HG02885 (cell line): Measurements from ENCODE around the gene KLHL33.

Experiments
- ATAC-seq: cut with Tn5 transposase; IDR thresholded peaks from one replicate; pipeline ENCODE4 v1.9.1; 2021; ENCODE audit warnings: mild to moderate bottlenecking; ENCODE audit not compliant: unreplicated experiment, poor library complexity

Gene KLHL33

DNA sequence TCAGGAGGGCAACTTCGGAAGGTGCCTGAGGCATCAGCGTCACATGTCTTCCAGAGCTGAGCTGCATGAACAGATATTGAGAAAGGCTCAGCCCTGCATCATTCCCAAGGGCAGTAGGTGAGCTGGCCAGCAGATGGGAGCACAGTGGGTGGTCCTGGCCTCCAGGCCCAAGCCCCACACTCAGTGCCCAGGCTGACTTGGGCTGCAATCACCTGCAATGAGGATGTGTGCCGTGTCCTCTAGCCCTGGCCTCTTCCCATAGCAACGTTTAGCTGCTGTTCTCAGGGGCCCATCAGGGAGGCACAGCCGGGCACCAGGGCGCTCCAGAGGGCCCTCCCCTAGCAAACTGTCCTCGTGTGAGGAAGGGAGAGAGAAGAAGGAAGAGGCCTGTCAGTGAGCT, 54.6 kb downstream of the KLHL33 start:
- ATAC-seq = no peak

DNA sequence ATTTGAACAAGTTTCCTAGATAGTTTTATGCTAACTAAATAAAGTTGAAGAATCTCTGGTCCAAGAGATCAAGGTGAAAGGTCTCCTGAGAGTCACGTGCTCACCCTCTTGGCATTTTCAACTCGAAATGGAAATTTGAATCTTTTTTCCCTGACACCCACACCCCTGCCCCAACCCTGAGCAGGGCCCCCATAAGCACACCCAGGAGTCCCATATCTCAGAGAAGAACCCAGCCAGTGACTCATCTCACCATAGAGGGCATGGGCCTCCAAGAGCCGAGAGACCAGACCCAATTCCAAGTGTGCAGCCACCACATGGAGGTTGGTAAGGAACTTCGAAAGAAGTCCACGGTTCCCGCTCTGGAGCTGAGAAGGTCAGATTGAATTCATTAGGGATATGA, 55.3 kb downstream of the KLHL33 start:
- no peak for ATAC-seq

DNA sequence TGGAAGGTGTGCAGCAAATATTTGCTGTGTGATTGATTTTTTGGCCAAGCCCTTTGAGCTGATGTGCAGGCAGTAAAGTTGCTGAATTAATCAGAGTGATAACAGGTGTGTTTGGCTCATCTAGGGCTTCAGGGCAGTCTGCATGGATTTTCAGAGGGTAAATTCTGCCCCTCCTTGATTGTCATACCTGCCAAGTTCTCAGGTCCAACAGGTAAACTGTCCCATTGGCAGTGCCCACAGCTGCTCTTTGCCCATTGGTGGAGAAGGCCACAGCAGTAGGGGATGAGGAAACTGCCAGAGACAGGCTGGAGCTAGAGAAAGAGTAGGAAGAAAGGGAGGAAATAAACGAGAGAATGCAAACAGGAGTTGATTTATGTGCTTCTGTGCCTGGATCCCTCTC, 56.2 kb downstream of the KLHL33 start:
- no peak for ATAC-seq

DNA sequence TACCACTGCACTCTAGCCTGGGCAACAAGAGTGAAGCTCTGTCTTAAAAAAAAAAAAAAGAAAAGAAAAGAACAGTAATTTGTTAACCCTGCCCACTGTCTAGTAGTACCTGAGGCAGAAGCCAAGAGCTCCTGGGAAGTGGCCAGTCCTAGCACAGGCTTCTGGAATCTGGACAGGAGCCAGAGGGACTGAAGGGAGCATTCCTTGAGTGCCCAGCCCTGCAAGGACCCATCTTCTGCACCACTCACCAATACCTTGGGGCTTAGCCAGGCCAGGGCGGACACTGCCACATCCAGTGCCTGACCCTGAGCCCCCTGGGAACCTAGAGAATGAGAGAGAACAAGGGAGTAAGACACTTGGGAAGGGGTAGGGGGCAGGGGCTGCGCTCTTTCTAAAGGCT, 58.8 kb downstream of the KLHL33 start:
- no peak for ATAC-seq

DNA sequence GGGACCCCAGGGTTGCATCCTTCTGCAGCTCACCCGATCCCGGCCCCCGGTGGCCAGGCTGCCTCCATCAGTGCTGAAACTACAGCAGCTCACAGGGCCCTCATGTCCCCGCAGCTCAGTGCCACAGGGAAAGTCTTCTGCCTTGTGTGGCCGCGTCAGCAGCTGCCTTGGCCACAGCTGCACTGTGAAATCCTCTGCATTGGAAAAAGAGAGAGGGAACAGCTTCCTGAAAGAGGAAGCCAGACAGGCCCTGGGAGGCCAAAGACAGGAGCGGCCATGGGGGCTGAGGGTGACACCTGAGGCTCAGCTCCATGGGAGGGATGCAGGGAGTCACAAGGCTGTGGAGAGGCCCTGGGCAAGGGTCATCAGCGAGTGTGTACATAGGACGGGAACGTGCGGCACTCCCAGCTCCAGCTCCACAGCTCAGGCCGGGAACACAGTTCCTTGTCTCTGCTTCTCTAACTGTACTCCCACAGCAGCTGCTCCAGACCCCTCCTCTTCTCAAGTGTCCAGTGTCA, 59.8 kb downstream of the KLHL33 start:
- ATAC-seq = no peak
